HG02938 (cell line): ENCODE data around the gene DDR1.
"Not testable (repeated sequence)": the region's sequence is repeated elsewhere in the genome, so short reads cannot be mapped to it uniquely, and the experiment has no call there.

ENCODE experiments used
- ATAC-seq: cut with Tn5 transposase; IDR thresholded peaks from one replicate; pipeline ENCODE4 v1.9.1; 2021; ENCODE audit warnings: mild to moderate bottlenecking, moderate library complexity; ENCODE audit not compliant: unreplicated experiment

DDR1 gene

GRCh38 chr6:30914076-30914853 lies 29.9 kb downstream of the DDR1 start, which contains the start of gene VARS2:
VARS2 (plus strand) TSS chr6:30914238; CDS start chr6:30914837, 599 bp downstream.
- ATAC-seq = peak; percentile 66

- ATAC-seq = no peak
Measured at GRCh38 chr6:30914854-30915590, 30.7 kb downstream of the DDR1 start.

- ATAC-seq = no peak
Measured at GRCh38 chr6:30915591-30915946, 31.2 kb downstream of the DDR1 start.

- no peak for ATAC-seq
Measured at GRCh38 chr6:30917041-30917440, 32.7 kb downstream of the DDR1 start.

GRCh38 chr6:30917487-30917886 lies 33.2 kb downstream of the DDR1 start:
- no peak for ATAC-seq

GRCh38 chr6:30918670-30919069 lies 34.4 kb downstream of the DDR1 start:
- no peak for ATAC-seq

- no peak for ATAC-seq
Measured at GRCh38 chr6:30922447-30922852, 38.1 kb downstream of the DDR1 start.

GRCh38 chr6:30924040-30924627 lies 39.8 kb downstream of the DDR1 start:
- ATAC-seq = not testable (repeated sequence)

- ATAC-seq = no peak
Measured at GRCh38 chr6:30926644-30927043, 42.3 kb downstream of the DDR1 start.

GRCh38 chr6:30927080-30927479 lies 42.8 kb downstream of the DDR1 start:
- not testable (repeated sequence) for ATAC-seq

- no peak for ATAC-seq
Measured at GRCh38 chr6:30928677-30929076, 44.4 kb downstream of the DDR1 start.

- no peak for ATAC-seq
Measured at GRCh38 chr6:30930506-30930905, 46.2 kb downstream of the DDR1 start.

- ATAC-seq = no peak
Measured at GRCh38 chr6:30931272-30931671, 47.0 kb downstream of the DDR1 start.

- no peak for ATAC-seq
Measured at GRCh38 chr6:30931969-30932645, 47.8 kb downstream of the DDR1 start, which contains the start of gene SFTA2. SFTA2 (minus strand) TSS chr6:30932170; CDS start chr6:30932096, 74 bp downstream.

- ATAC-seq = no peak
Measured at GRCh38 chr6:30932665-30933365, 48.5 kb downstream of the DDR1 start.

GRCh38 chr6:30935018-30935417 lies 50.7 kb downstream of the DDR1 start:
- no peak for ATAC-seq

- ATAC-seq = no peak
Measured at GRCh38 chr6:30937265-30937664, 52.9 kb downstream of the DDR1 start.

- no peak for ATAC-seq
Measured at GRCh38 chr6:30938730-30939129, 54.4 kb downstream of the DDR1 start.

- ATAC-seq = no peak
Measured at GRCh38 chr6:30939473-30939872, 55.2 kb downstream of the DDR1 start.

- ATAC-seq = no peak
Measured at GRCh38 chr6:30940361-30940986, 56.2 kb downstream of the DDR1 start, which contains the start of gene MUCL3. MUCL3 (plus strand) TSS chr6:30940973; CDS start chr6:30941000, 27 bp downstream.
